ENCODE measurements around the gene ATL1.
"Not testable (repeated sequence)": the region's sequence is repeated elsewhere in the genome, so short reads cannot be mapped to it uniquely, and the experiment has no call there.

ATL1 gene

DNA sequence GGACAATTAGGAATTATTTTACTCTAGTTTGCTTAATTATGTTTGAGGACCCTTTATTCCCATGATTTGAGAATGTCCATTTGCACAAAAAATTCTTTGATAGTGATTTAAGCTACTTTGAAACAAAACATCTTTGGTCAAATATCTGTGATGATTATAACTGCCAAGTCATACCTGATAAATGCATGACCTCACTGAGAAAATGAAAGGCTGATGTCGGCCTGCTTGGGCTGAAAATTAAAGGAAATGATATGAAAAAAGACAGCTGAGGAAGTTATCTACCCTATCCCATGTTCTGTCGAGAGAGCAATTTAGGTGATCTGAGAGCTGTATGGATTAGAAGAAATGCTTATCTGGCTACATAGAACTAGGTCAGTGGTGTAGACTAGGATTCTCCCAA lies 43.6 kb downstream of the ATL1 start:
- DNase-seq = no peak

DNA sequence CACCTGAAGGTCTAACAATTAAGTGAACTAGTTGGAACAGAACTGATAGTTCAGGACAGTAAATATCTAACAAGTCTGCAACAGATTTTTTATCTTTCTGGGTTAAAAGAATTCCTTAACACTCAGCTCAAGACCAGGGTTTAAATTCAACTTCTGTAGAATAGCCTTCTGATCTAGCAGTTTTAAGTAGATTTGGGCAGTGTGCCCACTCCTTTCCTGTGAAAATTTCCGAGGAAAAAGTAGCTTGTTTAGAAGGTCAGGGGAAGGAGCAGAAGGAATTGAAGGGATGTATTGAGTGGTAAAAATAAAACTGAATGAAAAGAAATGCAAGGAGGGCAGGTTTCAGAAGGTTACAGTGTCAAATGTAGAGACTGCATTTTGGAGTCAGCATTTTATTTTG lies 45.8 kb downstream of the ATL1 start:
- DNase-seq = no peak

DNA sequence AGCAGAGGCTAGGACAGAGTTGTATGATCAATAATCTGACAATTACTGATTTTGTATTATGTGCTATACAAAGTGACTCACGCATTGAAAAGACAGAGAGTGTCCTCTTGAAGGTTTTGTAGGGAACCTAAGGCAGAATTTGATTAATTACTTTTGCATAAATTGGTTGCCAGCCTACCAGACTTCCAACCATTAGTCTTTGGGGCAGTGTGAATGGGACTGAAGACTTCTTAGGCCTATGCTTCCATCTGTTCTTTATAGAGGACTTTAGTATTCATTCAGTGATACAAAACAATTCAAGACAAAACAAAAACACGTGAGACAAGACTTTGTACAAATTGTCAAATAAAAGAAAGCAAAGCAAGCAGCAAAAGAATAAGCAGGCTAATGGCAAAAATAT lies 46.5 kb downstream of the ATL1 start:
- DNase-seq = no peak

DNA sequence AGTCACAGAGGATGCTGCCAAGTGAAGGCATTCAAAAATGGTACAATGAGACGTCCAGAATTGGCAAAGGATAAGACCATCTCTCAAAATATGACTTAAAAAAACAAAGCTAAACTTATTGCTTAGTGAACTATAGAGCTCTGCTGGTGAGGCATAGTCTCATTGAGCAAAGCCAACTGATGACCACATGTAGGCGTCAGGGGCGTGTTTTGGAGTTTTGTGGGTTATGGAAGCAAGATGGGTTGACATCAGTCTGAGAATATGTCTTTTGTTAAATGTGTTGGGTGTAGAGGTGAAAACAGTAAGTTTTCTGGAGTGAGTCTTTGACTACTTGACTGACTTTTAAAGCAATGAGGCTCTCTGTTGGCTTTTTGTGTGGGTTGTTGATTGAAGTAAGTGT lies 47.2 kb downstream of the ATL1 start:
- no peak for DNase-seq

DNA sequence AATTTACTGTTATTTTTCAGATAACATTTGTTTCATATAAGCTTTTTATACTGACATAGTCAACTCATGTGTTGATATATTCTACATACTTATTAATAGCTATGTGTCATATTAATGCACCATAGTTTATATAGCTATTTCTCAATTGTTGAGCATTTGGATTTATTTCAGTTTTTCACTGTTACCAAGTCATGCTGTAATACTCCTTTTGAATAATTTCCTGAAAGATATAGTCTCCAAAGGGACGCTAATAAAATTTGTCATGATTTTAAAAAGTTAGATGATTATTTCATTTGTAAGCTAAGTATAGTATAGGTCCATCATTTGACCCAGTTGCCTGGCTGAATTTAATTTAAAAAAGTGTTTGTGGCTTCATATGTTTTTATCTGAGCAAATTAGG lies 47.8 kb downstream of the ATL1 start:
- DNase-seq = no peak

DNA sequence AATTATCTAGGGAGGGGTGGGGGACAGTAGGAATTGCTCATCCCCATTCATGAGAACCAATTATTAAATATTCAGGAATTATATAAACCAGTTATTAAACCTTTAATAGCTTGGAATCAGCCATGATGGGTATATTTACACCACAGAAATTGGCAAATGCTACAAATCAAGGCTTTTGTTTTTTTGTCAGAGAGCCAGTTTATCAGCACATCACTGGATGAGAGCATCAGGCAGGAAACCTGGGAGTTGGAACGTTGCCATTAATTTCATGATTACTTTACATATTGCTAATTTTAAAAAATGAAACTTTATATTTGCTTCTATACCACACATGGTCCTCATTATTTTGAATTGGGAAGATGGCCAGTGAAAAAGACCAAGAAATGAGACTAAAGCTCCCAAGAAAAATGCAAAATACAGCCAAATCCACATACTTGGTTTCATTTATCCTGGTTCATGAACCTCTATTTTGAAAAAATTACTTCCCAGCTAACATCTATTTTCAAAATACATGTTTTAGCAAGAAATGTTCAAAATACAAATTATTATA lies 48.4 kb downstream of the ATL1 start:
- no peak for DNase-seq

DNA sequence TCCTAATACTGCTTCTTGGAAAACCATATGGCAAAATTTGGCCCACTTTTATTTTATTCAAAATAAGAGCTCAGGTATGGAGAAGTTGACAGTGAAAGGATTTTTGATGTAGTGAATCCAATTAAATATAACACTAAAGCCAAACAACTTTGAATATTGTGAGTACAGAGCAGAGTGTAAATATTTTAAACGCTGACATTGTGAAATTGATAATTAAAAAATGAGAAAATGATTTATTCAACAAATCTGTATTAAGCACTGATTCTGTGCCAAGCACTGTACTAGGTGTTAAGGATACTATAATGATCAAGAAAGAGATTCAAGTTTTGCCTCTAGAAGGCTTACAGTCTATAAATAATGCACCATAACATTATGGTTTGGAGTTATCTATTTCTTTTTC lies 50.5 kb downstream of the ATL1 start:
- DNase-seq = no peak

DNA sequence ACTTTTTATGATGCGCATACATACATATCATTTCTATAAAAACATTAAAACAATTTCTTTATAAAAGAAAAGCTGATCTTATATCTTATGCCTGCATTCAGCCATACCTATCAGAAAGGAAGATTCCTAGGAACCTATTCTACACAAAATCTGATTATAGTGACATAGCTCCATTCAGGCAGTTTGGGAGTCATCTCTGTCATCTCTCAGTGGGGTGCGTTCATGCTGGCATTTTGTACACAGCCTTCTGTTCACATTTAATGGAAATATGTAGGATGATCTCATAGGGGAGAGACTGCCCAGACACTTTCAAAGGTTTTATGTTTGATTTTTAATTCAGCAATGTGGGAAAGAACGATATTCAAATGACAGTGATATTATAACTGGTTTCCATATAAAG lies 52.9 kb downstream of the ATL1 start:
- no peak for DNase-seq

DNA sequence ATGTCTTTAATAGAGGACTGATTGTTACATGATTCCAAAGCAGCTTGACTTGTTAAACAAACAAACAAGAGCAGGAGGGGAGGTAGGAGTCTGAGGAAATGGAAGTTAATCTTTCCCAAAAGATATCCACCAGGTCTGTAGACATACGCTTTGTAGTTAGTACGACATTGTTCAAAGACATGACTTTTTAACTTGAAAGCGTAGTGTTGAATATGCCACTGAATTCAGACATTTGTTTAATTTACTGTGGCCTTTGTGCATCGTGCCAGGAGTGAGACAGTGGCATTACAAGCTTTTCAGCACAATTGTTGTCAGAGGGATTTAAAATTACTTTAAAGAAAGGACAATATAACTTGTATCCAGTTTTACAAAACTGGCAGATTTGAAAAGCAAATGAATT lies 55.1 kb downstream of the ATL1 start:
- no peak for DNase-seq

DNA sequence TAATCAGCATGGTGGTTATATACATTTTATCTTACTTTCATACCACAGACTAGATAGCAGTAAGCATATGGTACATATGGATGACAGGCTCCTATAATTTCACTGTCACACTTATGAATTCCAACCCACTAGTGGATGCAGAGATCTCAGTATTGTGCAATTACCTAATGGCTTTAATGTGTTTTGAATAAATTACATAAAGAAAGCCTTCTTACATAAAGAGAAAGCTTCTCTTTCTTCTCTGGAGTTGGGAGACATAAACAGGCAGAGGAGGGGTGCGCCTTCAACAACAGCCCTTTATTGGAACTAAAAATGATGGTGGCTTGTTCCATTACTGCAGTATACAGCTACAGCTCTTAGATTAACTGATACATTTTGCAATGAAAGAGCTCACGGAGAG lies 55.6 kb downstream of the ATL1 start:
- no peak for DNase-seq

DNA sequence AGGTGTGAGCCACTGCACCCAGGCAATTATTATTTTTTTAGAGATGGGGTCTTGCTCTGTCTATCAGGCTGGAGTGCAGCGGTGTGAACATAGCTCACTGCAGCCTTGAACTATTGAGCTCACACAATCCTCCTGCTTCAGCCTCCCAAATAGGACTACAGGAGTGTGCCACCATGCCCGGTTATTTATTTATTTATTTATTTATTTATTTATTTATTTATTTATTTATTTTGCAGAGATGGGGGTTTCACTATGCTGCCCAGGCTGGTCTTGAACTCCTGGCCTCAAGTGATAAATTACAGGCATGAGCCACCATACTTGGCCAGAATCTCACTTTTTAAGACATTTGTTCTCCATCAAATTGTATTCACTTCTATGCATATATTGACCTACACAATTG lies 56.3 kb downstream of the ATL1 start:
- no peak for DNase-seq

DNA sequence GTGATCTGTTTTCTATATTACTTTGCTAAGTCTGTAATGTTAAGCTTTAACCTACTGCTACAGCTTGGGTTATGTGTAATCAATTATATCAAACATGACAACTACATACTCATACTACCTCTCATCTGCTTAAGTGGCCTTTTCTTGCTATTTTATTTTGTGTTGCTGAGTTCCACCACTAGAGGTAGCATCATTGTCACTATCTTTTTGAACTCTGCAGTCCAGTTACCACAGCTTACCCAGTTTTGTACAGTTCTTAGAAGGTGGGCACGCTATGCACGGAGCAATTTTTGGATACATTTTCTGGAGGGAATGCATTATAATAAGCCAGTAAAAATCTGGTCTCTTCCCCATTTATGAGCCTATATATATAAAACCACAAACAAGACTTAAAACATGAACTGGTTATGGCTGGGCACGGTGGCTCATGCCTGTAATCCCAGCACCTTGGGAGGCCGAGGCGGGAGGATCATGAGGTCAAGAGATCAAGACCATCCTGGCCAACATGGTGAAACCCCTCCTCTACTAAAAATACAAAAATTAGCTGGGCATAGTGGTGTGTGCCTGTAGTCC lies 59.7 kb downstream of the ATL1 start:
- no peak for DNase-seq

DNA sequence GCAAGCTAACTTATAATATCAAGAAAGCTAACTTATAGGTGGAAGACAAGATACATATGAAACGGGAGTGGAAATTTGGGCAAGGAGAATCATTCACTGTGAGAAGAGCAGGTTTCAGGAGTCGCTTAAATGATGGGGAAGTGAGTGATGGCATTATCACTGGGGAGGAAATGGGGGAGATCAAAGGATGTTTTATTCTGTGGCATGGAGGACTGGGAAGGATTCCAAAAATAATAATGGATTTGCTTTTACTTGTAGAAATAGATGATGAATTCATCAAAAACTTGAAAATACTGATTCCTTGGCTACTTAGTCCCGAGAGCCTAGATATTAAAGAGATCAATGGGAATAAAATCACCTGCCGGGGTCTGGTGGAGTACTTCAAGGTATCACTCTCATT lies 60.4 kb downstream of the ATL1 start:
- DNase-seq = no peak

DNA sequence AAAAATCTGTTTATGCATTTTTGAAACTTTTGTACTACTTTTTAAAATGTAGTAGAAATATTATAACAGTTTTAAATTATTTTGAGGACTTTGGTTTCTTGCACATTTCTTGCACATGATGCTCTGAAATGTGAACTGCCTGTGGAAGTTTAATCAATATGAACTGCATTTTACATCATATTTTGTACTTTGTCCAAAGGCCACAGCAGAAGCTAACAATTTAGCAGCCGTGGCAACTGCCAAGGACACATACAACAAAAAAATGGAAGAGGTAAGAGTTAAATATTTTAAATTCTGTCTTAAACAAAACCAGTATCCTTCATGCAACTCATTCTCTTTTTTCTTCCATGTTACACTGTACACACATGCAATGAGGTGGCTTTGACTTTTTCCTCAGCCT lies 63.0 kb downstream of the ATL1 start:
- DNase-seq = no peak

DNA sequence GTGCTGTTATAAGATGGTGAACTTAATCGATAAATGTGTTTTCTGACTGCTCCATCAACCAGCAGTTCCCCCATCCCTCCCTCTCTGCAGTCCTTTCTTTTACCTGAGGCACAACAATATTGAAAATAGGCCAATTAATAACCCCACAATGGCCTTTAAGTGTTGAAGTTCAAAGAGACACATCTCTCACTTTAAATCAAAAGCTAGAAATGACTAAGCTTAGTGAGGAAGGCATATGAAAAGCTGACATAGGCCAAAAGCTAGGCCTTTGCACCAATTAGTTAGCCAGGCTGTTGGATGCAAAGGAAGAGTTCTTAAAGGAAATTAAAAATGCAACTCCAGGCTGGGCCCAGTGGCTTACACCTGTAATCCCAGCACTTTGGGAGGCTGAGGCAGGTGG lies 64.5 kb downstream of the ATL1 start:
- no peak for DNase-seq

DNA sequence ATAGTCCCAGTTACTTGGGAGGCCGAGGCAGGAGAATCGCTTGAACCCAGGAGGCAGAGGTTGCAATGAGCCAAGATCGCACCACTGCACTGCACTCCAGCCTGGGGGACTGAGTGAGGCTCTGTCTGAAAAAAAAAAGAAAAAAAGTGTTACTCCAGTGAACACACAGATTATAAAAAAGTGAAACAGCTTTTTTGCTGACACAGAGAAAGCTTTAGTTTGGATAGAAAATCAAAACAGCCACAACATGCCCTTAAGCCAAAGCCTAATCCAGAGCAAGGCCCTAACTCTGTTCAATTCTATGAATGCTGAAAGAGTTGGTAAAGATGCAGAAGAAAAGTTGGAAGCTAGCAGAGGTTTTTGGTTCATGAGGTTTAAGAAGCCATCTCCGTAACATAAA lies 65.0 kb downstream of the ATL1 start:
- DNase-seq = not testable (repeated sequence)

DNA sequence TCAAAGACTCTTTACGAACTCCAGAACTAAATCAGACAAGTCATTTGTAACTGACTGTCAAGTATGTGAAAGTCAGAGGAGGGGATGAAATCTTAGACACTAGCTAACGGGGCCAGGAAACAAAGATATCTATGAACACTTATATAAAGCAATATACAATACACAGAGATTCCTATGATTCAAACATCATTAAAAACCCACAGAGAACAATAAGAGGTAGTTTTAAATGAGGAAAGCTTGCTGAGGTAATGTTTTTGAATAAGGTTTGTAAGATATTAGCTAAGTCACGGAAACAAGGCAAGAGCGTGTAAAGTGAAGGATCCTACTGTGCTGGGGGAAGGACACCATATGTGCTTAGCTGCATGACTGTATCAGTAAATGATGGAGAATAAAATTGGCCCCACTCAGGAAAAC lies 71.5 kb downstream of the ATL1 start:
- no peak for DNase-seq

DNA sequence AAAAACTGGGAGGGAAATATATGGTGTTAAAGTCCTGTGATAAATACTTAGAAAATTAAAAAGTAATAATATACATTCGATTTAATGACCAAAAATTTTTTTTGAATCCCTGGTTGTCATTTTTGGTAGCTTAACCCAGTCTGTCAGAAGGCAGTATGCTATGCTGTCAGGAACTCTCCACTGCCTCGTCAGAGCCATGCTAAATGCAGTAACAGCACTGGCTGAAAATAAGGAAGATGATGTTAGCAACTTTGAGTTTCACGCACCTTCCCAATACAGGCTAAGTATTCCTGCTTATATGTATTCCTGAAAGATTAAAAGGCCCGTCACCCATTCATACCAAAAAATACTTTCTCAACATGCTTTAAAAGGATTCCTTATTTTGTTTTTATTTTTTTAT lies 74.0 kb downstream of the ATL1 start:
- no peak for DNase-seq

DNA sequence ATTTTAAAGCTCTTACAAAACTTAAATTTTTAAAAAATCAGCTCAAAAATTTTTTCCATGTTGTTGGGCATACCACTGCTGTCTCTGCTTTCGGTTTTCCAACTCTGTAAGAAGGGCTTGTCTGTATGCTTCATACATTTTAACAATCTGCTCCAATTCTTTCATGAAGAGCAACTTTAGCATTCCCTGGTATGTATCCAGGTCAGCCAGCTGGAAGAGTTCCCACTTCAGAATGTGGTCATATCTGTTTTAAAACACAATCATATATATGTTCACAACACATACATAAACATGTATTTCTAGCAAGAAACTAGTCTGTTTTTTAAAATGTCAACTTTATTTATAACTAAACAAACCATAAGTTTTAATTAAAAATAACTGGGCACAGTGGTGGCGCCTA lies 75.2 kb downstream of the ATL1 start:
- no peak for DNase-seq

DNA sequence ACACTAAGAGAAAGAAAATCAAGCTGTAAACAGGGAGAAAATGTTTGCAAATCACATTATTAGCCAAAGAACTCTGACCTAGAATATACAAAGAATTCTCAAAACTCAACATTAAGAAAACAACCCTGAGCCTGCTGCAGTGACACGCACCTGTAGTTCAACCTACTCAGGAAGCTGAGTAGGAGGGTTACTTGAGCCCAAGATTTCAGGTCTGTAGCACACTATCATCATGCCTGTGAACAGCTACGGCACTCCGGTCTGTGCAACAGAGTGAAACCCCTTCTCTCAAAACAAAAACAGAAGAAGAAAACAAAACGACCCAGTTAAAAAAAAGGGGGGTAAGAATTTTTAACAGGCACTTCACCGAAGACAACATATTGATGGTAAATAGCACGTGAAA lies 87.3 kb downstream of the ATL1 start:
- no peak for DNase-seq

DNA sequence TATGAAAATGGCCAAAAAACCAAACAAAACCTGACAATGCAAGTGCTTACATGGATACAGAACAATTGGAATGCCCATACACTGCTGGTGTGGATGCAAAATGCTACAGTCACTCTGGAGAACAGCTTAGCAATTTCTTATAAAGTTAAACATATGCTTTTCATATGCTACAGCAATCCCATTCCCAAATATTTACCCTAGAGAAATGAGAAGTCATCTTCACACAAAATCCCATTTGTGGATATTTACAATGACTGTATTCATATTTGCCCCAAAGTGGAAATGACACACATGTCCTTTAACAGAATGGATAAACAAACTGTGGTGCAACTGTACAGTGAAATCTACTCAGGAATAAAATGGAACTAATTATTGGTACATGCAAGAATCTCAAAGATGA lies 87.8 kb downstream of the ATL1 start:
- no peak for DNase-seq

DNA sequence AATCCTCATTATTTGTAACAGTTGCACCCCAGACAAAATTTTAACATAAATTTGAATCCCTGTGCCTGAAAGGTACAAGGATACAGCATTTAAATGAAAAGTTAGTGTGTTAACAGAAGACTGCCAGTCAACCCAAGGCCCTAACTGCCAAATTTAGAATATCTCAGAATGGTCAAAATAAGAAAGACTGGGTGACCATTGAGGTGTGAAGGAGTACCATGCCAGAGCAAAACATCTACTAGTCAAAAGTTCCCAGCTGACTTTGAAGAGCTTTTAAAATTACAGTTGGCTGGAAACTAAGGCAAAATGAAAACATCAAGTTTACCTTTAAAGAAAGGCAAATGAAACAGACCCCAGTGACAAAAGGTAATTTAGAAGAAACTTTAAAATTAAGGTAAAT lies 89.7 kb downstream of the ATL1 start:
- DNase-seq = no peak

DNA sequence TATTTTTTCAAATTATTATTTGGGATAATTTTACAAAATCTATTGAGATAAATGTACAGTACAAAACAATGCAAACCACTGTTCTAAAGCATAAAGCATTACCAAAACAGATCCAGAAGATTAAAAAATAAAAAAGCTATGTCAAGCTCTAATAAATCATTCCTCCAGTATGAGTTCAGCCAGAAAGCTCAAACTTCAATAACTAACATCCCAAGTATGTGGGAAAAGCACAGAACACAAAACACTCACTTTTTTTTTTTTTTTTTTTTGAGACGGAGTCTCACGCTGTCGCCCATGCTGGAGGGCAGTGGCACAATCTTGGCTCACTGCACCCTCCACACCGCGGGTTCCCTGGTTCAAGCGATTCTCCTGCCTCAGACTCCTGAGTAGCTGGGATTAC lies 96.8 kb downstream of the ATL1 start:
- DNase-seq = no peak

DNA sequence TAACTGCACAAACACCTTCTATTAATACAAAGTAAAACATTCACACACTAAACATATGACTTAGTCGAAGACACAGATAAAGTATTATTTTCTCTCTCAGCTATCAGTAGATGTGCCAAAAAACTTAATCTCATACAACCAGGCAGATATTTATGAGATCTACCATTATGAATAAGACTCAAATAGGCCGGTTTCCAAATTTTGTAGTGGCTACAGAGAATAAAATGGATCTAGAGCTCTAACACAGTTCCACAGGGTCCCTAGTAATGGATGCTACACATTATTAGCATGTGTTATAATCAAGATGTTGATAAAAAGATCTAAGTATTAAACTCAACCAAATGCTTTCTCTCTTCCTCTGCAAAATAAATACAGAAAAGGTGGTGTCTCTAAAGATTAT lies 97.8 kb downstream of the ATL1 start:
- no peak for DNase-seq

DNA sequence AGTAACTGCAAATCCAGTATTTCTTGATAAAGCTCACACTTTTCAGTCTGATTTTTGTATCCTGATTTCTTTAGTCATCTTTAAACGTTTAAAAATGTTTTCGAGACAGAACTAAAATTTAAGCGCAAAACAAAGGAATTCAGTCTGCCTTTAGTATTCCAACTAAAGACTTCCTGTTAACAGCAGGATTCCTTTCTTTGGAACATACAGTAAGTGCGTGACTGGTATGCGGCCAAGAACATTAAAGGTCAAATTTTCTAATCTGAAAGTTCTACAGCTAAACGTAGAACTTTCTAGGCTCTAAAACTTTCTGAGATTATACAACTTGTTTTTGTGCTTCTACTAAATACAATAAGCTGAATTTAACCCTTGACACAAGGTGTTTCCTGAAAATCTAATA lies 98.3 kb downstream of the ATL1 start:
- DNase-seq = no peak

All from T-helper 9 cell (primary cell).